Mesendoderm (in vitro differentiated cells): Measurements from ENCODE around the gene CASP8AP2.

Source experiments
- DNase-seq: peaks from one replicate; pipeline ENCODE4 v3.0.0; 2013
- H2AK5ac ChIP-seq: 2 replicates; pipeline ENCODE4 v1.6.1; 2013; ENCODE audit warnings: low read length, inconsistent platforms
- H2BK120ac ChIP-seq: 2 replicates; pipeline ENCODE4 v1.6.1; 2013; ENCODE audit warnings: low read depth, mild to moderate bottlenecking, low read length, moderate library complexity, mixed read lengths
- H2BK15ac ChIP-seq: replicated peaks from 2 replicates; pipeline ENCODE4 v1.6.1; 2013; ENCODE audit warnings: low read depth, mild to moderate bottlenecking, moderate library complexity
- H2BK5ac ChIP-seq: 2 replicates; pipeline ENCODE4 v1.6.1; 2013; ENCODE audit warnings: low read length, inconsistent platforms
- H3K18ac ChIP-seq: 2 replicates; pipeline ENCODE4 v1.6.1; 2013; ENCODE audit warnings: mild to moderate bottlenecking, low read length, mixed read lengths
- H3K23ac ChIP-seq: one replicate; pipeline ENCODE4 v1.6.1; 2013; ENCODE audit warnings: low read length
- H3K27ac ChIP-seq: 2 replicates; pipeline ENCODE4 v1.5.1; 2013; ENCODE audit warnings: low read depth, mild to moderate bottlenecking, inconsistent platforms, low read length, moderate library complexity
- H3K27me3 ChIP-seq: 2 replicates; pipeline ENCODE4 v1.6.1; 2013; ENCODE audit warnings: low read length, control low read depth, mild to moderate bottlenecking, inconsistent platforms; ENCODE audit not compliant: insufficient read depth, poor library complexity
- H3K36me3 ChIP-seq: 2 replicates; pipeline ENCODE4 v1.6.1; 2013; ENCODE audit warnings: low read length, inconsistent platforms; ENCODE audit not compliant: control insufficient read depth, insufficient read depth
- H3K4ac ChIP-seq: one replicate; pipeline ENCODE4 v1.6.1; 2013; ENCODE audit warnings: low read depth, mild to moderate bottlenecking, low read length, moderate library complexity
- H3K4me1 ChIP-seq: 2 replicates; pipeline ENCODE4 v1.6.1; 2013; ENCODE audit warnings: low read depth, low read length, inconsistent platforms; ENCODE audit not compliant: control insufficient read depth
- H3K4me2 ChIP-seq: 2 replicates; pipeline ENCODE4 v1.6.1; 2013; ENCODE audit warnings: low read length
- H3K4me3 ChIP-seq: 2 replicates; pipeline ENCODE4 v1.5.1; 2013; ENCODE audit warnings: mild to moderate bottlenecking, low read length
- H3K56ac ChIP-seq: one replicate; pipeline ENCODE4 v1.6.1; 2013; ENCODE audit warnings: low read length
- H3K79me1 ChIP-seq: 2 replicates; pipeline ENCODE4 v1.6.1; 2013; ENCODE audit warnings: low read length, inconsistent platforms
- H3K79me2 ChIP-seq: 2 replicates; pipeline ENCODE4 v1.6.1; 2013; ENCODE audit warnings: mild to moderate bottlenecking, low read length; ENCODE audit not compliant: control insufficient read depth, insufficient read depth
- H3K9ac ChIP-seq: 2 replicates; pipeline ENCODE4 v1.6.1; 2013; ENCODE audit warnings: low read length, inconsistent platforms
- H4K5ac ChIP-seq: one replicate; pipeline ENCODE4 v1.6.1; 2013; ENCODE audit warnings: low read length
- H4K8ac ChIP-seq: one replicate; pipeline ENCODE4 v1.6.1; 2013; ENCODE audit warnings: low read depth, mild to moderate bottlenecking, control low read depth, low read length, moderate library complexity
- WGBS: extraction: QIAGEN DNeasy Blood & Tissue Kit; methylation state at CpG from one replicate; pipeline ENCODE4 v1.1.7; 2013; ENCODE audit warnings: low lambda C conversion rate, missing lambda C conversion rate; ENCODE audit not compliant: insufficient coverage; ENCODE audit errors: extremely low coverage; 5-methylcytosine and 5-hydroxymethylcytosine counted together

CASP8AP2 gene

DNA sequence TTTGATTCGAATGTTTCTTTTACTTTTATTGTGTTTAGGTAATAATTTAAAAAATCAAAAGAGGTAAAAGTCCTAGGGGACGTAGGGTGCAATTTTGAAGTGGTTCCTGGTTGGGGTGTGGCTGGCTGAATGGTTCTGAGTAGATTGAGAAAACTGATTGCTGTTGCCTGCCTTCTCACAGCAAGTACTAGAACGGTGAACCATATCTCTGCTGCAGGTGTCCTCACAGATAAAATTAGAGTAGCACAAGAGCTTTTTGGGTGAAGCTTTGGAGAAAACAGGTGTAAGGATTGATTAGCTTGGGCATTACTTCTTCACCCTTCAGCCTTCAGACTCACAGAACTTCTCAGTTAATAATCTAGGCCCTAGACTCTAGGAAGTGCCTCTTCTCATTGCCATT, 44.8 kb downstream of the CASP8AP2 start:
- Histone ChIP-seq H3K4me2 (no peak overlapping the region), H2BK5ac (no peak overlapping the region), H4K8ac (no peak overlapping the region), H2BK120ac (no peak overlapping the region), H3K56ac (no peak overlapping the region), H2AK5ac (no peak overlapping the region), H2BK15ac (no peak overlapping the region), H3K18ac (no peak overlapping the region), H3K27me3 (no peaks in the 10 kb centered on the region), H3K27ac (no peak overlapping the region), H3K23ac (no peak overlapping the region), H3K4me1 (no peaks in the 10 kb centered on the region), H3K4ac (no peak overlapping the region), H4K5ac (no peak overlapping the region), H3K79me1 (no peaks in the 10 kb centered on the region), H3K4me3 (no peak overlapping the region), H3K36me3 (no peaks in the 10 kb centered on the region), H3K79me2 (no peaks in the 10 kb centered on the region), H3K9ac (no peak overlapping the region)
- DNase-seq: no peak
- 100% methylated on average over 2 of the region's 3 CpGs for WGBS

DNA sequence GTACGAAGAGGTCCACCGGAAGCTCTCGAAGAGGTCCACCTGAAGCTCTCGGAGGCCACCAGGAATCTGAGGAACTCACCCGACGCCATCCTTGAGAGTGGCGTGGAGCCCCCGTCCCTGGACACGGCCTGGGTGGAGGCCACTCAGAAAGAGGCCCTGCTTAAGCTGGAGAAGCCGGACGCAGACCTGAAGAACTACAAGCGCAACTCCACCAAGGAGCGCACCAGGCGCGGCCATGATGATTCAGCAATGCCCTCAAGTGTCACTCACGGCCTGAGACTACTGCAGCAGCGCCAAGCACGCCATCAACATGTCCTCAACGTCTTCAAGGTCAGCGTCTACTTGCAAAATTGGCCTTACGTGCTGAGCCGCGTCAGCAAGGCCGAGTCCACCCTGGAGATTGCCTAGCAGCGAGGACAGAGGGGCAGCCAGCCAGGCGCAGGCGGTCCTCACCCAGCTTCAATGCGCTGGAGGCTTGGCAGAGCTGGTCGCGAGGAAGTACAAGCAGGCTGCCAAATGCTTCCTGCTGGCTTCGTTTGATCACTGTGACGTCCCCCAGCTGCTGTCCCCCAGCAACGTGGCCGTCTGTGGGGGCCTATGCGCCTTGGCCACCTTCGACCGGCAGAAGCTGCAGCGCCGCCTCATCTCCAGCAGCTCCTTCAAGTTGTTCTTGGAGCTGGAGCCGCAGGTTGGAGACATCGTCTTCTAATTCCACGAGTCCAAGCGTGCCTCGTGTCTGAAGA, 56.9 kb downstream of the CASP8AP2 start:
- Histone ChIP-seq H3K56ac (no peak overlapping the region), H3K4me1 (peaks cover under 1% of the 10 kb centered on the region), H2AK5ac (no peak overlapping the region), H3K18ac (no peak overlapping the region), H3K36me3 (no peaks in the 10 kb centered on the region), H3K27me3 (no peaks in the 10 kb centered on the region), H3K4ac (no peak overlapping the region), H2BK120ac (no peak overlapping the region), H3K9ac (no peak overlapping the region), H3K4me2 (no peak overlapping the region), H4K5ac (no peak overlapping the region), H2BK5ac (no peak overlapping the region), H3K79me1 (no peaks in the 10 kb centered on the region), H3K27ac (no peak overlapping the region), H3K79me2 (no peaks in the 10 kb centered on the region), H3K23ac (no peak overlapping the region), H2BK15ac (no peak overlapping the region), H4K8ac (no peak overlapping the region), H3K4me3 (no peak overlapping the region)
- no CpG with 5 or more reads among the region's 44 CpGs for WGBS
- no peak for DNase-seq

DNA sequence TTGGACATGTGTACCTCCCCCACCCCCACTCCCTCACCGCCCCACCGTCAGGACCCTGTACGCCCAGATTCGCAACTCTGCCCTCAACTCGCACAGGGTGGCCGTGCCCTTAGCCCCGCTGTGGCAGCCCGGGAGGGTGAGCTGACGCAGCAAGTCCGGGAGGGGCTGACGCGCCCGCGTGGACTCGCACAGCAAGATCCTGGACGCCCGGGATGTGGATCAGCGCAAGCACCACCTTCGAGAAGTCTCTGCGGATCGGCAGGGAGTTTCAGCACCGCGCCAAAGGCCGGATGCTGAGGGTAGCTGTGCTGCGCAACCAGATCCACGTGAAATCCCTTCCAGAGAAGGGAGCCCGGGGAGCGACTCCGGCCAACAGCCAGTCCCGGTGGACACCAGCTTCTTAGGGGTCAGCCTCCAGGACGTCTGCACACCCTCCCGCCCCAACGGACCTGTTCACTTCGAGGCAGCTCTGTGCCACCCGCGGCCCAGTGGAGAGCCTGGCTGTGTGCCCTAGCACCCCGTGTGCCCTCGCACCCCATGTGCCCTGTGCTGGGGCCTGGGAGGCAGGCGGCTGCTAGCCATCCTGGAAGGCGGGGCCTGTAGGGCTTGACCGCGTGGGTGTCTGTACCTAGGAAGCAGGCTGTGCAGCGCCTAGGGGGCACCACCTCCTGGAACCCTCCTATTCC, 57.9 kb downstream of the CASP8AP2 start:
- no CpG with 5 or more reads among the region's 43 CpGs for WGBS
- Histone ChIP-seq H3K79me1 (no peaks in the 10 kb centered on the region), H3K27ac (no peak overlapping the region), H3K79me2 (no peaks in the 10 kb centered on the region), H3K27me3 (no peaks in the 10 kb centered on the region), H3K4ac (no peak overlapping the region), H3K23ac (no peak overlapping the region), H3K56ac (no peak overlapping the region), H3K4me2 (no peak overlapping the region), H3K9ac (no peak overlapping the region), H3K4me3 (no peak overlapping the region), H3K18ac (no peak overlapping the region), H4K5ac (no peak overlapping the region), H3K36me3 (no peaks in the 10 kb centered on the region), H2BK5ac (no peak overlapping the region), H3K4me1 (peaks cover 2% of the 10 kb centered on the region), H4K8ac (no peak overlapping the region), H2BK15ac (no peak overlapping the region), H2AK5ac (no peak overlapping the region), H2BK120ac (no peak overlapping the region)
- peak; percentile 16 for DNase-seq

- Histone ChIP-seq H3K23ac (no peak overlapping the region), H3K27ac (no peak overlapping the region), H3K4me1 (peaks cover 2% of the 10 kb centered on the region), H3K79me2 (no peaks in the 10 kb centered on the region), H4K8ac (no peak overlapping the region), H3K4ac (no peak overlapping the region), H3K79me1 (no peaks in the 10 kb centered on the region), H2AK5ac (no peak overlapping the region), H3K9ac (no peak overlapping the region), H2BK5ac (no peak overlapping the region), H4K5ac (no peak overlapping the region), H3K56ac (no peak overlapping the region), H3K4me2 (no peak overlapping the region), H2BK15ac (no peak overlapping the region), H3K18ac (no peak overlapping the region), H3K4me3 (no peak overlapping the region), H3K27me3 (no peaks in the 10 kb centered on the region), H2BK120ac (no peak overlapping the region), H3K36me3 (no peaks in the 10 kb centered on the region)
- no peak for DNase-seq
- WGBS: no CpG with 5 or more reads among the region's 7 CpGs
These were observed 58.4 kb downstream of the CASP8AP2 start for GRCh38 chr6:89888138-89888514.

DNA sequence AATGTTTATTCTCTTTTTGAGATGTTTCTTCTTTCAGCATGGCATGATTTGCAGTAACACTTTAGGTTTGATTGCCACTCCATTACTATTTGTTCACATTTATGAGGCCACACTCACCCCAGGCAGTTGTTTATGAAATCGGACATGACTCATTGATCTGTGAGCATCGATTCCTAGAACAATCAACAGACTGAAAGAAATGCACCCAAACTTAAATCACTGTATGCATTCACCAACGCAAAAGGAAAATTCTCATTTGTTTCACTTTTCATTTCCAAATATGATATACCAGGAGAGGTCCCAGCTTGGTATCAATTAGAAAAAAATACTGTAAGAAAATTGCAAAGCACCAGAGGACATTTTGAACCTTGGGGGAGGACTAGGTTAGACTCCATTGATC, 59.2 kb downstream of the CASP8AP2 start:
- no peak overlapping the region for H3K56ac ChIP-seq
- H3K4ac ChIP-seq: no peak overlapping the region
- H3K23ac ChIP-seq: no peak overlapping the region
- peaks cover 2% of the 10 kb centered on the region for H3K4me1 ChIP-seq
- no CpG with 5 or more reads among the region's 3 CpGs for WGBS
- H4K5ac ChIP-seq: no peak overlapping the region
- H4K8ac ChIP-seq: no peak overlapping the region
- H2AK5ac ChIP-seq: no peak overlapping the region
- no peak overlapping the region for H2BK15ac ChIP-seq
- no peaks in the 10 kb centered on the region for H3K79me1 ChIP-seq
- H3K4me2 ChIP-seq: no peak overlapping the region
- H2BK5ac ChIP-seq: no peak overlapping the region
- no peak overlapping the region for H2BK120ac ChIP-seq
- H3K27ac ChIP-seq: no peak overlapping the region
- H3K27me3 ChIP-seq: no peaks in the 10 kb centered on the region
- no peak for DNase-seq
- no peak overlapping the region for H3K18ac ChIP-seq
- H3K9ac ChIP-seq: no peak overlapping the region
- H3K79me2 ChIP-seq: no peaks in the 10 kb centered on the region
- H3K36me3 ChIP-seq: no peaks in the 10 kb centered on the region
- no peak overlapping the region for H3K4me3 ChIP-seq
